IgD-negative memory B cell (primary cell): Measurements from ENCODE around the gene ADCY5. TPM values are rescaled to one million over a fixed set of nuclear protein-coding genes. Genes with fewer than 3 reads are reported as not detected.

ENCODE experiments used
- H3K27ac Mint-ChIP-seq, 3 donors: one replicate each; pipeline ENCODE4 v1.8.0; 2020 to 2022; ENCODE audit warnings: mild to moderate bottlenecking in 3 of 3, mixed read lengths in 3 of 3, moderate library complexity in 1 of 3
- H3K27me3 Mint-ChIP-seq: one replicate; pipeline ENCODE4 v1.8.0; 2021; ENCODE audit warnings: mixed read lengths
- H3K36me3 Mint-ChIP-seq: one replicate; pipeline ENCODE4 v1.8.0; 2020; ENCODE audit warnings: mild to moderate bottlenecking, mixed read lengths
- H3K4me1 Mint-ChIP-seq, 3 donors: one replicate each; pipeline ENCODE4 v1.8.0; 2020 to 2022; ENCODE audit warnings: mixed read lengths in 3 of 3, mild to moderate bottlenecking in 1 of 3
- H3K4me3 Mint-ChIP-seq, 4 donors: one replicate each; pipeline ENCODE4 v1.8.0; 2020 to 2022; ENCODE audit warnings: mild to moderate bottlenecking in 4 of 4, mixed read lengths in 4 of 4, moderate library complexity in 3 of 4
- H3K9me3 Mint-ChIP-seq, 3 donors: one replicate each; pipeline ENCODE4 v1.8.0; 2020 to 2021; ENCODE audit warnings: mixed read lengths in 3 of 3, mild to moderate bottlenecking in 1 of 3
- polyA plus RNA-seq: library from polyadenylated mRNA; unstranded; fragments of 300-500 nt; fragmentation: Illumina TruSeq; gene quantifications from one replicate; pipeline ENCODE4 v1.2.3, GENCODE V29; 2021

The ADCY5 gene
- polyA plus RNA-seq, 1 donor from 2014 or later: not detected

GRCh38 chr3:123285479-123285878 is 163.4 kb downstream of the ADCY5 start:
- H3K27me3 Mint-ChIP-seq: peaks cover 2% of the 10 kb centered on the region
- peaks cover 3% of the 10 kb centered on the region for H3K36me3 Mint-ChIP-seq
- H3K27ac Mint-ChIP-seq: no peak overlapping the region
- no peak overlapping the region for H3K4me3 Mint-ChIP-seq
- peaks cover 0 to 3% (median 0%) of the 10 kb centered on the region in 3 donors for H3K4me1 Mint-ChIP-seq
- peaks cover 0 to 3% (median 0%) of the 10 kb centered on the region in 3 donors for H3K9me3 Mint-ChIP-seq

GRCh38 chr3:123285066-123285465 is 163.8 kb downstream of the ADCY5 start:
- H3K4me3 Mint-ChIP-seq: no peak overlapping the region
- peaks cover 6% of the 10 kb centered on the region for H3K36me3 Mint-ChIP-seq
- H3K4me1 Mint-ChIP-seq: peaks cover 0 to 2% (median 0%) of the 10 kb centered on the region in 3 donors
- H3K9me3 Mint-ChIP-seq: peaks cover 0 to 3% (median 0%) of the 10 kb centered on the region in 3 donors
- no peak overlapping the region for H3K27ac Mint-ChIP-seq
- H3K27me3 Mint-ChIP-seq: peaks cover 2% of the 10 kb centered on the region

- Mint-ChIP-seq H3K4me1 (no peaks in the 10 kb centered on the region), H3K4me3 (no peak overlapping the region), H3K27me3 (peaks cover 2% of the 10 kb centered on the region), H3K9me3 (peaks cover 0 to 3% (median 0%) of the 10 kb centered on the region in 3 donors), H3K27ac (no peak overlapping the region), H3K36me3 (peaks cover 6% of the 10 kb centered on the region)
These were observed 164.4 kb downstream of the ADCY5 start for GRCh38 chr3:123284399-123285010.

- Mint-ChIP-seq H3K27me3 (peaks cover 2% of the 10 kb centered on the region), H3K4me3 (no peak overlapping the region), H3K4me1 (no peaks in the 10 kb centered on the region), H3K27ac (no peak overlapping the region), H3K9me3 (peaks cover 0 to 3% (median 0%) of the 10 kb centered on the region in 3 donors), H3K36me3 (peaks cover 6% of the 10 kb centered on the region)
These were observed 165.1 kb downstream of the ADCY5 start for GRCh38 chr3:123283657-123284398.

GRCh38 chr3:123283074-123283473 is 165.8 kb downstream of the ADCY5 start:
- no peak overlapping the region for H3K4me3 Mint-ChIP-seq
- H3K27ac Mint-ChIP-seq: no peak overlapping the region

GRCh38 chr3:123282461-123282860 is 166.4 kb downstream of the ADCY5 start:
- Mint-ChIP-seq H3K27ac (peak overlapping the region in 1 of 3 donors; percentile 85), H3K36me3 (peaks cover 6% of the 10 kb centered on the region), H3K9me3 (peaks cover 0 to 3% (median 0%) of the 10 kb centered on the region in 3 donors), H3K4me1 (no peaks in the 10 kb centered on the region), H3K4me3 (no peak overlapping the region), H3K27me3 (peaks cover under 1% of the 10 kb centered on the region)

More at GRCh38 chr3:123283074-123283473, 165.8 kb downstream of the ADCY5 start:
- peaks cover 0 to 3% (median 0%) of the 10 kb centered on the region in 3 donors for H3K9me3 Mint-ChIP-seq
- H3K36me3 Mint-ChIP-seq: peaks cover 6% of the 10 kb centered on the region
- H3K27me3 Mint-ChIP-seq: peaks cover 2% of the 10 kb centered on the region
- H3K4me1 Mint-ChIP-seq: no peaks in the 10 kb centered on the region

- Mint-ChIP-seq H3K36me3 (peaks cover 6% of the 10 kb centered on the region), H3K9me3 (peaks cover 0 to under 1% (median 0%) of the 10 kb centered on the region in 3 donors), H3K4me1 (no peaks in the 10 kb centered on the region), H3K27ac (peak overlapping the region in 1 of 3 donors; percentile 85), H3K4me3 (no peak overlapping the region), H3K27me3 (no peaks in the 10 kb centered on the region)
These were observed 167.0 kb downstream of the ADCY5 start for GRCh38 chr3:123281929-123282328.

- H3K9me3 Mint-ChIP-seq: no peaks in the 10 kb centered on the region
- no peak overlapping the region for H3K4me3 Mint-ChIP-seq
- H3K27ac Mint-ChIP-seq: no peak overlapping the region
- no peaks in the 10 kb centered on the region for H3K4me1 Mint-ChIP-seq
- peaks cover 6% of the 10 kb centered on the region for H3K36me3 Mint-ChIP-seq
- H3K27me3 Mint-ChIP-seq: no peaks in the 10 kb centered on the region
These were observed 167.5 kb downstream of the ADCY5 start for GRCh38 chr3:123281406-123281805.

GRCh38 chr3:123279121-123279520 is 169.8 kb downstream of the ADCY5 start:
- H3K4me1 Mint-ChIP-seq: no peaks in the 10 kb centered on the region

GRCh38 chr3:123278446-123278845 is 170.4 kb downstream of the ADCY5 start:
- H3K4me3 Mint-ChIP-seq: no peak overlapping the region
- H3K27ac Mint-ChIP-seq: no peak overlapping the region
- no peaks in the 10 kb centered on the region for H3K27me3 Mint-ChIP-seq
- no peaks in the 10 kb centered on the region for H3K4me1 Mint-ChIP-seq
- H3K36me3 Mint-ChIP-seq: peaks cover 6% of the 10 kb centered on the region
- no peaks in the 10 kb centered on the region for H3K9me3 Mint-ChIP-seq

More at GRCh38 chr3:123279121-123279520, 169.8 kb downstream of the ADCY5 start:
- peaks cover 6% of the 10 kb centered on the region for H3K36me3 Mint-ChIP-seq
- H3K4me3 Mint-ChIP-seq: no peak overlapping the region
- H3K9me3 Mint-ChIP-seq: no peaks in the 10 kb centered on the region
- H3K27me3 Mint-ChIP-seq: no peaks in the 10 kb centered on the region
- H3K27ac Mint-ChIP-seq: no peak overlapping the region

GRCh38 chr3:123277106-123277505 is 171.8 kb downstream of the ADCY5 start:
- Mint-ChIP-seq H3K4me1 (peaks cover 0 to 4% (median 0%) of the 10 kb centered on the region in 3 donors), H3K9me3 (no peaks in the 10 kb centered on the region), H3K36me3 (peaks cover 10% of the 10 kb centered on the region), H3K27ac (no peak overlapping the region), H3K27me3 (no peaks in the 10 kb centered on the region), H3K4me3 (no peak overlapping the region)

- H3K36me3 Mint-ChIP-seq: peaks cover 14% of the 10 kb centered on the region
- no peak overlapping the region for H3K4me3 Mint-ChIP-seq
- H3K9me3 Mint-ChIP-seq: no peaks in the 10 kb centered on the region
- no peaks in the 10 kb centered on the region for H3K27me3 Mint-ChIP-seq
- no peak overlapping the region for H3K27ac Mint-ChIP-seq
- H3K4me1 Mint-ChIP-seq: peaks cover 0 to 4% (median 0%) of the 10 kb centered on the region in 3 donors
These were observed 172.4 kb downstream of the ADCY5 start for GRCh38 chr3:123276346-123277006.

GRCh38 chr3:123275691-123276090 is 173.2 kb downstream of the ADCY5 start:
- H3K36me3 Mint-ChIP-seq: peaks cover 14% of the 10 kb centered on the region
- H3K27me3 Mint-ChIP-seq: no peaks in the 10 kb centered on the region
- H3K4me3 Mint-ChIP-seq: no peak overlapping the region
- no peak overlapping the region for H3K27ac Mint-ChIP-seq
- no peaks in the 10 kb centered on the region for H3K9me3 Mint-ChIP-seq
- peaks cover 0 to 4% (median 0%) of the 10 kb centered on the region in 3 donors for H3K4me1 Mint-ChIP-seq

GRCh38 chr3:123272547-123272946 is 176.3 kb downstream of the ADCY5 start:
- Mint-ChIP-seq H3K27me3 (no peaks in the 10 kb centered on the region), H3K36me3 (peaks cover 11% of the 10 kb centered on the region), H3K27ac (no peak overlapping the region), H3K9me3 (no peaks in the 10 kb centered on the region), H3K4me1 (peaks cover 0 to 4% (median 0%) of the 10 kb centered on the region in 3 donors), H3K4me3 (no peak overlapping the region)

- Mint-ChIP-seq H3K4me1 (peaks cover 0 to 4% (median 0%) of the 10 kb centered on the region in 3 donors), H3K4me3 (no peak overlapping the region), H3K36me3 (peaks cover 16% of the 10 kb centered on the region), H3K9me3 (no peaks in the 10 kb centered on the region), H3K27me3 (no peaks in the 10 kb centered on the region), H3K27ac (no peak overlapping the region)
These were observed 177.3 kb downstream of the ADCY5 start for GRCh38 chr3:123271466-123272159.
